RCC 7860 (cell line): Measurements from ENCODE around the gene CACNA1I.

Source experiments
- DNase-seq: peaks from one replicate; pipeline ENCODE4 v3.0.0-alpha.2; 2015; ENCODE audit warnings: low spot score
- FAIRE-seq: peaks from 2 replicates; lab custom pipeline; 2012; peaks lifted over from hg19 to GRCh38; lab: Jason Lieb, UNC

The CACNA1I gene

GRCh38 chr22:39535357-39535725, 35.2 kb upstream of the CACNA1I start:
- no peak for FAIRE-seq
- DNase-seq, result no peak

GRCh38 chr22:39535831-39536449, 34.6 kb upstream of the CACNA1I start:
- DNase-seq, result no peak
- FAIRE-seq, result no peak

- FAIRE-seq, result no peak
- DNase-seq, result no peak
These were observed 33.8 kb upstream of the CACNA1I start for GRCh38 chr22:39536711-39537110.

GRCh38 chr22:39537975-39538374, 32.6 kb upstream of the CACNA1I start:
- FAIRE-seq (no peak), DNase-seq (no peak)

GRCh38 chr22:39543095-39543494, 27.5 kb upstream of the CACNA1I start:
- no peak for FAIRE-seq

GRCh38 chr22:39545386-39546365, 24.9 kb upstream of the CACNA1I start:
- FAIRE-seq, result no peak
- DNase-seq, result no peak

More at GRCh38 chr22:39543095-39543494, 27.5 kb upstream of the CACNA1I start:
- DNase-seq, result no peak

GRCh38 chr22:39546889-39547586, 23.5 kb upstream of the CACNA1I start:
- DNase-seq (peak; percentile 36), FAIRE-seq (peak; percentile 27)

GRCh38 chr22:39547587-39547947, 23.0 kb upstream of the CACNA1I start:
- FAIRE-seq (no peak), DNase-seq (no peak)

GRCh38 chr22:39553429-39553828, 17.1 kb upstream of the CACNA1I start:
- FAIRE-seq, result no peak

GRCh38 chr22:39554151-39554550, 16.4 kb upstream of the CACNA1I start:
- no peak for DNase-seq
- FAIRE-seq, result no peak

More at GRCh38 chr22:39553429-39553828, 17.1 kb upstream of the CACNA1I start:
- DNase-seq, result no peak

GRCh38 chr22:39556970-39557841, 13.3 kb upstream of the CACNA1I start:
- no peak for FAIRE-seq

GRCh38 chr22:39558254-39558727, 12.3 kb upstream of the CACNA1I start:
- DNase-seq (no peak), FAIRE-seq (no peak)

More at GRCh38 chr22:39556970-39557841, 13.3 kb upstream of the CACNA1I start:
- no peak for DNase-seq

- DNase-seq (no peak), FAIRE-seq (no peak)
These were observed 11.6 kb upstream of the CACNA1I start for GRCh38 chr22:39558950-39559349.

- no peak for FAIRE-seq
- DNase-seq, result no peak
These were observed 11.0 kb upstream of the CACNA1I start for GRCh38 chr22:39559456-39560105.

GRCh38 chr22:39560127-39560526, 10.4 kb upstream of the CACNA1I start:
- no peak for FAIRE-seq
- DNase-seq, result no peak

- DNase-seq (no peak), FAIRE-seq (no peak)
These were observed 7.6 kb upstream of the CACNA1I start for GRCh38 chr22:39562839-39563489.

- FAIRE-seq (no peak), DNase-seq (no peak)
These were observed 6.8 kb upstream of the CACNA1I start for GRCh38 chr22:39563571-39564428.

GRCh38 chr22:39565414-39565944, 5.1 kb upstream of the CACNA1I start:
- no peak for DNase-seq
- FAIRE-seq, result no peak
